Activated CD8-positive, alpha-beta memory T cell treated with anti-CD3 and anti-CD28 coated beads, Interleukin-2, amount 50 U/mL, for 1 hour (primary cell): ENCODE data around the gene DYNC1I1.

Experiments
- DNase-seq: peaks from one replicate; pipeline ENCODE4 v3.0.0-alpha.2; 2020; ENCODE audit errors: extremely low read depth

DYNC1I1 gene

GRCh38 chr7:96023387-96023786, 251.0 kb downstream of the DYNC1I1 start:
- no peak for DNase-seq

- no peak for DNase-seq
Observed at GRCh38 chr7:96026010-96026409, 253.7 kb downstream of the DYNC1I1 start.

- no peak for DNase-seq
Observed at GRCh38 chr7:96026611-96027010, 254.3 kb downstream of the DYNC1I1 start.

GRCh38 chr7:96028729-96029128, 256.4 kb downstream of the DYNC1I1 start:
- no peak for DNase-seq

- no peak for DNase-seq
Observed at GRCh38 chr7:96033009-96033598, 260.8 kb downstream of the DYNC1I1 start.

- DNase-seq = no peak
Observed at GRCh38 chr7:96034940-96035727, 262.8 kb downstream of the DYNC1I1 start.

GRCh38 chr7:96040250-96040772, 268.0 kb downstream of the DYNC1I1 start:
- DNase-seq = no peak

GRCh38 chr7:96041171-96041570, 268.8 kb downstream of the DYNC1I1 start:
- DNase-seq = no peak

- no peak for DNase-seq
Observed at GRCh38 chr7:96045181-96045580, 272.8 kb downstream of the DYNC1I1 start.

- DNase-seq = no peak
Observed at GRCh38 chr7:96045919-96046318, 273.6 kb downstream of the DYNC1I1 start.

- no peak for DNase-seq
Observed at GRCh38 chr7:96052289-96052688, 279.9 kb downstream of the DYNC1I1 start.

GRCh38 chr7:96052860-96053470, 280.6 kb downstream of the DYNC1I1 start:
- DNase-seq = no peak

- DNase-seq = no peak
Observed at GRCh38 chr7:96055717-96056116, 283.4 kb downstream of the DYNC1I1 start.

GRCh38 chr7:96059075-96059474, 286.7 kb downstream of the DYNC1I1 start:
- no peak for DNase-seq

GRCh38 chr7:96061009-96061408, 288.7 kb downstream of the DYNC1I1 start:
- DNase-seq = no peak

GRCh38 chr7:96061844-96062243, 289.5 kb downstream of the DYNC1I1 start:
- DNase-seq = no peak

- DNase-seq = no peak
Observed at GRCh38 chr7:96067321-96067720, 295.0 kb downstream of the DYNC1I1 start.

GRCh38 chr7:96069401-96069800, 297.0 kb downstream of the DYNC1I1 start:
- DNase-seq = no peak

GRCh38 chr7:96074871-96075270, 302.5 kb downstream of the DYNC1I1 start:
- no peak for DNase-seq

GRCh38 chr7:96075510-96076349, 303.4 kb downstream of the DYNC1I1 start:
- peak; percentile 13 for DNase-seq

GRCh38 chr7:96076350-96076707, 304.0 kb downstream of the DYNC1I1 start:
- DNase-seq = no peak

GRCh38 chr7:96080027-96080426, 307.7 kb downstream of the DYNC1I1 start:
- no peak for DNase-seq
